GM12878 (cell line): Measurements from ENCODE around the gene SPR.

Source experiments
- FOXK2 ChIP-seq: fragments of 450-650 bp; IDR thresholded peaks from 2 replicates; pipeline ENCODE4 v1.6.1; 2017; ENCODE audit warnings: mild to moderate bottlenecking, moderate library complexity
- POLR2A ChIP-seq: IDR thresholded peaks from 2 replicates; pipeline ENCODE4 v1.6.1; 2011; ENCODE audit warnings: low read depth, mild to moderate bottlenecking, low read length
- POLR2AphosphoS5 ChIP-seq: IDR thresholded peaks from 2 replicates; pipeline ENCODE4 v1.6.1; 2011; ENCODE audit warnings: mild to moderate bottlenecking, low read length, inconsistent platforms
- SP1 ChIP-seq: IDR thresholded peaks from one replicate; pipeline ENCODE4 v1.6.1; 2011; ENCODE audit warnings: low read depth, low read length
- TAF1 ChIP-seq: IDR thresholded peaks from 2 replicates; pipeline ENCODE4 v1.6.1; 2011; ENCODE audit warnings: mild to moderate bottlenecking, low read depth, low read length, borderline replicate concordance
- ZNF217 ChIP-seq: fragments of 450-650 bp; IDR thresholded peaks from 2 replicates; pipeline ENCODE4 v1.6.1; 2017; ENCODE audit warnings: antibody characterized with exemption, mild to moderate bottlenecking
- TF ChIP-seq, protein P1 (sequence below), 3 experiments: IDR thresholded peaks in 2 of 3; conservative IDR thresholded peaks in 1 of 3; 2 replicates each; pipeline ENCODE4 v1.5.1; 2011; ENCODE audit warnings: low read depth in 3 of 3, low read length in 3 of 3, mild to moderate bottlenecking in 3 of 3, control low read depth in 2 of 3, moderate library complexity in 2 of 3, inconsistent platforms in 1 of 3, mixed read lengths in 1 of 3; ENCODE audit not compliant: control insufficient read depth in 2 of 3, insufficient read depth in 1 of 3; ENCODE audit errors: extremely low read depth in 1 of 3
- TF ChIP-seq, protein P2 (sequence below): fragments of 450-650 bp; IDR thresholded peaks from 2 replicates; pipeline ENCODE4 v1.6.1; 2017; ENCODE audit warnings: mild to moderate bottlenecking
- TF ChIP-seq, protein P3 (sequence below): fragments of 450-650 bp; IDR thresholded peaks from 2 replicates; pipeline ENCODE4 v1.6.1; 2018; ENCODE audit warnings: mild to moderate bottlenecking, low read depth, moderate library complexity; ENCODE audit not compliant: partially characterized antibody

DNA sequence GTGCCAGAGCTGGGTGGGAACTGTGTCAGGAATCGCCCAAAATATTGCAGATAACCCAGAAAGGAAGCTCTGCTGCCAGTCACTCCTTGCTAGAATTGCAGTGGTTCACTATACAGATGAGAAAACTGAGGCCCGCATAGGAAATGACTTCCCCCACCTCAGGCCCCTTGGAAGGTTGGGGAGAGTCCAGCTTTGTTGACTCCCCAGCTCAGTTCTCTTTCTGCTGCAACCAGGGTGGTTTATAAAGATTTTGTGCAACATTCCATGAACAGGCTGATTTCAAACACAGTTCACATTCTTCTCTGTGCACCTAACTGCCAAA lies 11.3 kb downstream of the SPR start:
- TF ChIP-seq, protein P1, sequence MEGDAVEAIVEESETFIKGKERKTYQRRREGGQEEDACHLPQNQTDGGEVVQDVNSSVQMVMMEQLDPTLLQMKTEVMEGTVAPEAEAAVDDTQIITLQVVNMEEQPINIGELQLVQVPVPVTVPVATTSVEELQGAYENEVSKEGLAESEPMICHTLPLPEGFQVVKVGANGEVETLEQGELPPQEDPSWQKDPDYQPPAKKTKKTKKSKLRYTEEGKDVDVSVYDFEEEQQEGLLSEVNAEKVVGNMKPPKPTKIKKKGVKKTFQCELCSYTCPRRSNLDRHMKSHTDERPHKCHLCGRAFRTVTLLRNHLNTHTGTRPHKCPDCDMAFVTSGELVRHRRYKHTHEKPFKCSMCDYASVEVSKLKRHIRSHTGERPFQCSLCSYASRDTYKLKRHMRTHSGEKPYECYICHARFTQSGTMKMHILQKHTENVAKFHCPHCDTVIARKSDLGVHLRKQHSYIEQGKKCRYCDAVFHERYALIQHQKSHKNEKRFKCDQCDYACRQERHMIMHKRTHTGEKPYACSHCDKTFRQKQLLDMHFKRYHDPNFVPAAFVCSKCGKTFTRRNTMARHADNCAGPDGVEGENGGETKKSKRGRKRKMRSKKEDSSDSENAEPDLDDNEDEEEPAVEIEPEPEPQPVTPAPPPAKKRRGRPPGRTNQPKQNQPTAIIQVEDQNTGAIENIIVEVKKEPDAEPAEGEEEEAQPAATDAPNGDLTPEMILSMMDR (IDR thresholded peaks at IDR 0.05 in 2 of 3, conservative IDR thresholded peaks at IDR 0.05 in 1 of 3; ENCODE audit: control insufficient read depth in 2 of 3, extremely low read depth in 1 of 3, insufficient read depth in 1 of 3, low read depth in 3 of 3, low read length in 3 of 3): no peak
- TF ChIP-seq ZNF217 (no peak), FOXK2 (no peak), SP1 (no peak), TAF1 (no peak), POLR2A (no peak), POLR2AphosphoS5 (no peak)
- TF ChIP-seq, protein P2, sequence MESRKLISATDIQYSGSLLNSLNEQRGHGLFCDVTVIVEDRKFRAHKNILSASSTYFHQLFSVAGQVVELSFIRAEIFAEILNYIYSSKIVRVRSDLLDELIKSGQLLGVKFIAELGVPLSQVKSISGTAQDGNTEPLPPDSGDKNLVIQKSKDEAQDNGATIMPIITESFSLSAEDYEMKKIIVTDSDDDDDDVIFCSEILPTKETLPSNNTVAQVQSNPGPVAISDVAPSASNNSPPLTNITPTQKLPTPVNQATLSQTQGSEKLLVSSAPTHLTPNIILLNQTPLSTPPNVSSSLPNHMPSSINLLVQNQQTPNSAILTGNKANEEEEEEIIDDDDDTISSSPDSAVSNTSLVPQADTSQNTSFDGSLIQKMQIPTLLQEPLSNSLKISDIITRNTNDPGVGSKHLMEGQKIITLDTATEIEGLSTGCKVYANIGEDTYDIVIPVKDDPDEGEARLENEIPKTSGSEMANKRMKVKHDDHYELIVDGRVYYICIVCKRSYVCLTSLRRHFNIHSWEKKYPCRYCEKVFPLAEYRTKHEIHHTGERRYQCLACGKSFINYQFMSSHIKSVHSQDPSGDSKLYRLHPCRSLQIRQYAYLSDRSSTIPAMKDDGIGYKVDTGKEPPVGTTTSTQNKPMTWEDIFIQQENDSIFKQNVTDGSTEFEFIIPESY: no peak
- TF ChIP-seq, protein P3, sequence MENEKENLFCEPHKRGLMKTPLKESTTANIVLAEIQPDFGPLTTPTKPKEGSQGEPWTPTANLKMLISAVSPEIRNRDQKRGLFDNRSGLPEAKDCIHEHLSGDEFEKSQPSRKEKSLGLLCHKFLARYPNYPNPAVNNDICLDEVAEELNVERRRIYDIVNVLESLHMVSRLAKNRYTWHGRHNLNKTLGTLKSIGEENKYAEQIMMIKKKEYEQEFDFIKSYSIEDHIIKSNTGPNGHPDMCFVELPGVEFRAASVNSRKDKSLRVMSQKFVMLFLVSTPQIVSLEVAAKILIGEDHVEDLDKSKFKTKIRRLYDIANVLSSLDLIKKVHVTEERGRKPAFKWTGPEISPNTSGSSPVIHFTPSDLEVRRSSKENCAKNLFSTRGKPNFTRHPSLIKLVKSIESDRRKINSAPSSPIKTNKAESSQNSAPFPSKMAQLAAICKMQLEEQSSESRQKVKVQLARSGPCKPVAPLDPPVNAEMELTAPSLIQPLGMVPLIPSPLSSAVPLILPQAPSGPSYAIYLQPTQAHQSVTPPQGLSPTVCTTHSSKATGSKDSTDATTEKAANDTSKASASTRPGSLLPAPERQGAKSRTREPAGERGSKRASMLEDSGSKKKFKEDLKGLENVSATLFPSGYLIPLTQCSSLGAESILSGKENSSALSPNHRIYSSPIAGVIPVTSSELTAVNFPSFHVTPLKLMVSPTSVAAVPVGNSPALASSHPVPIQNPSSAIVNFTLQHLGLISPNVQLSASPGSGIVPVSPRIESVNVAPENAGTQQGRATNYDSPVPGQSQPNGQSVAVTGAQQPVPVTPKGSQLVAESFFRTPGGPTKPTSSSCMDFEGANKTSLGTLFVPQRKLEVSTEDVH: no peak
